ENCODE measurements around the gene IGF1R.

Gene IGF1R

GRCh38 chr15:98826658-98827057 lies 178.3 kb downstream of the IGF1R start:
- DNase-seq (ENCODE audit: low read depth in 2 of 2) = no peak

GRCh38 chr15:98827217-98827616 lies 178.9 kb downstream of the IGF1R start:
- no peak for DNase-seq (ENCODE audit: low read depth in 2 of 2)

- no peak for DNase-seq (ENCODE audit: low read depth in 2 of 2)
Measured at GRCh38 chr15:98830034-98830634, 181.8 kb downstream of the IGF1R start.

- no peak for DNase-seq (ENCODE audit: low read depth in 2 of 2)
Measured at GRCh38 chr15:98834976-98835375, 186.6 kb downstream of the IGF1R start.

GRCh38 chr15:98835876-98836275 lies 187.5 kb downstream of the IGF1R start:
- DNase-seq (ENCODE audit: low read depth in 2 of 2) = no peak

- DNase-seq (ENCODE audit: low read depth in 2 of 2) = no peak
Measured at GRCh38 chr15:98838387-98839259, 190.3 kb downstream of the IGF1R start.

- no peak for DNase-seq (ENCODE audit: low read depth in 2 of 2)
Measured at GRCh38 chr15:98840053-98840452, 191.7 kb downstream of the IGF1R start.

GRCh38 chr15:98841419-98841970 lies 193.2 kb downstream of the IGF1R start:
- no peak for DNase-seq (ENCODE audit: low read depth in 2 of 2)

GRCh38 chr15:98842192-98842972 lies 194.0 kb downstream of the IGF1R start:
- DNase-seq (ENCODE audit: low read depth in 2 of 2) = no peak

- no peak for DNase-seq (ENCODE audit: low read depth in 2 of 2)
Measured at GRCh38 chr15:98842973-98843285, 194.6 kb downstream of the IGF1R start.

- DNase-seq (ENCODE audit: low read depth in 2 of 2) = no peak
Measured at GRCh38 chr15:98843844-98844243, 195.5 kb downstream of the IGF1R start.

GRCh38 chr15:98844261-98844660 lies 195.9 kb downstream of the IGF1R start:
- DNase-seq (ENCODE audit: low read depth in 2 of 2) = no peak

- DNase-seq (ENCODE audit: low read depth in 2 of 2) = no peak
Measured at GRCh38 chr15:98845138-98845884, 197.0 kb downstream of the IGF1R start.

GRCh38 chr15:98850961-98851572 lies 202.7 kb downstream of the IGF1R start:
- peak; percentile 23 to 30 for DNase-seq (ENCODE audit: low read depth in 2 of 2)

- DNase-seq (ENCODE audit: low read depth in 2 of 2) = peak; percentile 12 to 51
Measured at GRCh38 chr15:98853161-98853560, 204.8 kb downstream of the IGF1R start.

GRCh38 chr15:98853617-98854420 lies 205.5 kb downstream of the IGF1R start:
- DNase-seq (ENCODE audit: low read depth in 2 of 2) = no peak

- no peak for DNase-seq (ENCODE audit: low read depth in 2 of 2)
Measured at GRCh38 chr15:98854496-98854895, 206.2 kb downstream of the IGF1R start.

GRCh38 chr15:98855067-98855814 lies 206.9 kb downstream of the IGF1R start:
- no peak for DNase-seq (ENCODE audit: low read depth in 2 of 2)

- DNase-seq (ENCODE audit: low read depth in 2 of 2) = no peak
Measured at GRCh38 chr15:98855815-98856531, 207.6 kb downstream of the IGF1R start.

All from stimulated activated CD4-positive, alpha-beta T cell treated with anti-CD3 and anti-CD28 coated beads, Interleukin-1b, Interleukin-23, amount 100 ng/mL, for 1 hour (primary cell).